ENCODE measurements around the gene ARHGEF3.

GRCh38 chr3:56796202-56796601 is 5.5 kb downstream of the ARHGEF3 start:
- TF ChIP-seq CTCF (IDR thresholded peaks at IDR 0.05 in 8 of 11, conservative IDR thresholded peaks at IDR 0.05 in 3 of 11) (no peak), POLR2A (IDR thresholded peaks at IDR 0.05) (no peak), POLR2AphosphoS5 (IDR thresholded peaks at IDR 0.05) (no peak)
